CD1c-positive myeloid dendritic cell (primary cell): Measurements from ENCODE around the gene EEFSEC.

ENCODE experiments used
- DNase-seq: peaks from one replicate; pipeline ENCODE4 v3.0.0-alpha.2; 2016; ENCODE audit errors: extremely low spot score

EEFSEC gene

GRCh38 chr3:128285967-128286321 is 132.7 kb downstream of the EEFSEC start:
- DNase-seq: no peak

GRCh38 chr3:128286691-128287090 is 133.4 kb downstream of the EEFSEC start:
- DNase-seq: no peak

- DNase-seq: no peak
These were observed 133.9 kb downstream of the EEFSEC start for GRCh38 chr3:128287216-128287615.

- DNase-seq: no peak
These were observed 136.3 kb downstream of the EEFSEC start for GRCh38 chr3:128289534-128289933.

- no peak for DNase-seq
These were observed 137.2 kb downstream of the EEFSEC start for GRCh38 chr3:128290484-128290883.

GRCh38 chr3:128293930-128294329 is 140.6 kb downstream of the EEFSEC start:
- no peak for DNase-seq

- DNase-seq: no peak
These were observed 141.8 kb downstream of the EEFSEC start for GRCh38 chr3:128294999-128295468.

- DNase-seq: no peak
These were observed 143.4 kb downstream of the EEFSEC start for GRCh38 chr3:128296469-128297251.

GRCh38 chr3:128297401-128298138 is 144.3 kb downstream of the EEFSEC start:
- DNase-seq: no peak

GRCh38 chr3:128301186-128302023 is 148.1 kb downstream of the EEFSEC start:
- no peak for DNase-seq

GRCh38 chr3:128306481-128306880 is 153.2 kb downstream of the EEFSEC start:
- no peak for DNase-seq

- DNase-seq: no peak
These were observed 153.8 kb downstream of the EEFSEC start for GRCh38 chr3:128307029-128307633.

GRCh38 chr3:128307781-128308469 is 154.6 kb downstream of the EEFSEC start:
- DNase-seq: no peak

GRCh38 chr3:128309026-128309425 is 155.7 kb downstream of the EEFSEC start:
- DNase-seq: no peak

GRCh38 chr3:128310286-128311058 is 157.2 kb downstream of the EEFSEC start:
- no peak for DNase-seq

GRCh38 chr3:128311441-128311844 is 158.2 kb downstream of the EEFSEC start:
- DNase-seq: no peak

GRCh38 chr3:128312271-128312670 is 159.0 kb downstream of the EEFSEC start:
- DNase-seq: no peak

GRCh38 chr3:128313071-128313725 is 159.9 kb downstream of the EEFSEC start:
- DNase-seq: no peak

GRCh38 chr3:128313935-128314334 is 160.7 kb downstream of the EEFSEC start:
- DNase-seq: no peak

- DNase-seq: no peak
These were observed 162.0 kb downstream of the EEFSEC start for GRCh38 chr3:128315313-128315712.
